T47D (cell line): ENCODE data around the gene GDPD3.

Source experiments
- DNase-seq, 2 experiments: peaks; one replicate each; pipeline versions ENCODE4 v3.0.0 to v3.0.0-alpha.2; 2011 to 2012; ENCODE audit warnings: low read depth in 1 of 2, low spot score in 1 of 2
- JUND ChIP-seq: IDR thresholded peaks from 2 replicates; pipeline ENCODE4 v1.6.1; 2012; ENCODE audit warnings: low read depth
- in situ Hi-C: cut with HindIII; loops from 2 replicates; pipeline ENCODE4 v1.10.0; 2016; ENCODE audit warnings: low sequenced_read_pairs, low pct_unique_long_range_greater_than_20kb

The GDPD3 gene

DNA sequence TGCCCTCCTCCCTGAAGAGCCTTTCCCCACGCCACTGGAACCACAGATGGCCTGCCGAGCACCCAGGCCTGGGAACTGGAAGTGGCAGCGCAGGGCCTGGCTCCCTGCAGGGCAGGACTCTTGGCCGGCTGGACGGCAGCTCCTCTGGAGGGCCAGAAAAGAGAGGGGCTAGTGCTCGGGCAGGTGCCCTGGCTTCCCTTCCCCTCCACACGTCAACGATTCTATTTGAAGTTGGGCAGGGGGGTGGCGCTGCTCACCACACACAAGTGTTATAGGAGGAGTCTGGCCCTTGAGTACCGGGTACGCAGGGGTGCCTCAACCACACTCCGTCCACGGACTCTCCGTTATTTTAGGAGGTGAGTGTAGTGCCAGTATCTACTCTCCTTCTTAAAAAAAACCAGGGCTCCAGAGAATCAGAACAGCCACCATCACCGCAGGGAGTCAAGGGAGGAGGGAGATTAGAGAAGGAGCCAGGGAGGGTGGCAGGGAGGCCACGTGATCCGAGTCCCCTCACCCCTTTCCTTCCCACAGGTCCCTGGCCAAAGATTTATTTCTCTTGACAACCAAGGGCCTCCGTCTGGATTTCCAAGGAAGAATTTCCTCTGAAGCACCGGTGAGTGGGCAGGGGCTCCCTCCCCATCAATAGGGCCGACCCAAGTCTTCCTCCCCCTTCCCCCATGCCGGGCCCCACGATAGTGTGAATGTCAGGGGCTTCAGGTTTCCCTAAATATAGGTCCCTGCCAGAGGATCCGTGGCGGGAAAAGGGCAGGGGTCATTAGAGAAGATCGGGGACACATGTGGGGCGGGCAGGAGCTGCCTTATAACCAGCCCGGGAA is 49.2 kb downstream of the GDPD3 start:
- TF ChIP-seq JUND: no peak
- DNase-seq: peak in 1 of 2 experiments; percentile 71
- in situ Hi-C loops: no loop called here

DNA sequence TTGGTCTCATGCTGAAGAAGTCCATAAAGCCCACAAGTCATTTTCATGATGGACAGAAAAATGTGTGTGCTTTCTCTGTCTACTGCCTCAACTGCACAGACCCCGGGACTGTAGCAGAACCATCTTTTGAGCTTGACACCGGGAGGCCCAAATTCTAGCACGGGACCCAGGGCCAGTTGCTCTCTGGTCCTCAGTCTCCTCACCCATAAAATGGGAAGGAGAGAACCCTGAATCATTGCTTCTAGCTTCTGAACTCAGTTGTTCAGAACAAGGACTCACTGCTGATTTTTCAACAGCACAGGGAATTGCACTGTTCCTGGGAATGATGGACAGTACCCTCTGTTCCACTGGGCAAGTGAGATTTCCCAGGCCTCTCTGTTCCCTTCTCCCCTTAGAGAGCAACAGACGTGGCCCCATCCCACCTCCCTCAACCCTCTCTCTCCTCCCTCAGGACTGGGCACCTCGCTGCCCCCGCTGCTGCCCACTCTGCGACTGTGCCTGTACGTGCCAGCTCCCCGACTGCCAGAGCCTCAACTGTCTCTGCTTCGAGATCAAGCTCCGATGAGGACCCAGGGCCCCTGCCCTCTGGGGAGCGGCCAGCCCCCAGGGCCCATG is 50.0 kb downstream of the GDPD3 start:
- DNase-seq: no peak
- in situ Hi-C loops: no loop called here
- no peak for TF ChIP-seq JUND

DNA sequence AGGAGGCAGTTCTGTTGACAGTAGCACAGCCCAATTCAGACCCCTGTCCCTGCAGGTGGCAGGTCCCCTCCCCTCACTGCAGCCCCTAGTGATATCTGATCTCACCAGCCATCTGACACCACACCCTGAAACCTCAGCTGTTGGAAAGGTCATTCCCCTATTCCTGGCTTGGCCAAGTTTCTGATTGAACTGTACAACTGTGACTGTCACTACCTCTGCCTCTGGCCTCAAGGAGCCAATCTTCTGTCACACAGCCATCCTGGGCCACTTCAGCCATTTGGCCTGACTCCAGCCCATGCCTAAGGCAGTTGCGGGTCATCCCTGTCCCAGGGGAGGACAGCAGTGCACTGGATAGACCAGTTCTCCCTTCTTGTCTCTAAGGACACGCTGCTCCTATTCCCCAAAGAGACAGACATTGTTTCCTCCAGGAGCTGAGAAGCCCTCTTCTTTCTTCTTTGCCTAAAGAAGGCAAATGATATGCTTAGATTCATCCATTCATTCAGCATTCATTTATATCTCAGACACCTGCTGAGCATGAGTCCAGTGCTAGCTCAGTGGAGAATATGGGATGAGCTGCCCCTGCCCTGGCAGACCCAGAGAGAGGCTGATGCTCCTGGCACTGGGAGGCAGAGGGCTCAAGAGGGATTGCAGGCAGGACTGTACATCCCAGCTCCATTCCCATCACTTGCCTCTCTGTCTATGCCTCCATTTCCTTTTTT is 52.3 kb downstream of the GDPD3 start:
- peak in 1 of 2 experiments; percentile 91 for DNase-seq
- in situ Hi-C loops: no loop called here
- no peak for TF ChIP-seq JUND

DNA sequence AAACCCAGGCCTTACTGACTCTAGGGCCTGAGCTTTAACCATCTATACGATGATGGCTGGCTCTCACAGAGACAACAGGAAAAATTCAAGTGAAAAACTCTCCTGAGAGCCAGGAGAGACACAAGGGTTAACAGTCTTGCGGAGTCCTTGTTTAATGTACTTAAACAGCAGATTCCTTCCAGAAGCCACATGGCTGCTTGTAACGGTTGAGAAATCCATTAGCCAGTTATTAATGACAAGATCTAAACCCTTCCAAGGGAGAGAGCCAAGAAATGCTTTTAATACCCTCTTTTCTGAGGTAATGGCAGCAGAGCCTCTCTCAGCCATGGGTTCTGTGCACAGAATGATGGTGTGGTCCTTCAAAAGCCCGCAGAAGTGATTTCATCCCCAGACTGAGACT is 53.0 kb downstream of the GDPD3 start:
- no peak for DNase-seq
- in situ Hi-C loops: no loop called here
- no peak for TF ChIP-seq JUND

DNA sequence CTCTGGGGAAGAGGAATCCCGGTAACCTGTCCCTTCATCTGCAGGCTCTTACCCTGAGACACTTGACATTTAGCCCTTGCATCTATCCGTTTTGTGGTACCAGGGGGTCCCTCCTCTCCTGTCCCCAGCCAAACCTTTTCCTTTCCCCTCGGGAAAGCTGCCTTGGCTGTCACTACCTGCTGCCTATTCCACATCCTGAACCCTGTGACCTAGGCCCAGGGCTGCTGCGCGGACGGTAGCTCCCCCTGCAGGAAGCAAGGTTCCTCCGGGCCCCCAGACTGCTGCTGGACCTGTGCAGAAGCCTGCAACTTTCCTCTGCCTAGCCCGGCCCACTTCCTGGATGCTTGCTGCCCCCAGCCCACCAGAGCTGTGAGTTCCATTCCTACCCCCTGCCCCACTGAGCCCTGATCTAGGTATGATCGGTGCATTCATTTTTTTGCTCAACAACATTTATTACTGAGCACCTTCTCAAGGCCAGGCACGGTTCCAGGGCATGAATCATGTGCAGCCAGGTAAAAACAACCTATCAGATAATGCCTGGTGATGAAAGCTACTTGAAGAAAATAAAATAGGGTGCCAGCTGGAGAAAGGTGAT is 58.3 kb downstream of the GDPD3 start:
- peak; percentile 56 to 65 for DNase-seq
- in situ Hi-C loops: no loop called here
- no peak for TF ChIP-seq JUND
